ENCODE data around the gene CBLN1.

GRCh38 chr16:49259330-49259729, 22.3 kb downstream of the CBLN1 start:
- TF ChIP-seq CTCF (IDR thresholded peaks at IDR 0.05 in 2 of 3, conservative IDR thresholded peaks at IDR 0.05 in 1 of 3; ENCODE audit: borderline replicate concordance in 1 of 3, insufficient read depth in 1 of 3, low read depth in 2 of 3, low read length in 2 of 3) (no peak), EZH2 (IDR thresholded peaks at IDR 0.05) (no peak), FOSL1 (IDR thresholded peaks at IDR 0.05; ENCODE audit: low read depth) (no peak), EZH2phosphoT487 (IDR thresholded peaks at IDR 0.05; ENCODE audit: borderline replicate concordance) (no peak)
